ENCODE results near the gene PHLDB1.

Gene PHLDB1

GRCh38 chr11:118638726-118639125 is 31.3 kb downstream of the PHLDB1 start:
- in situ Hi-C loops (cut with HindIII; ENCODE audit: low sequenced_read_pairs) = no loop called here

GRCh38 chr11:118639899-118640298 is 32.5 kb downstream of the PHLDB1 start:
- in situ Hi-C loops (cut with HindIII; ENCODE audit: low sequenced_read_pairs) = no loop called here

- in situ Hi-C loops (cut with HindIII; ENCODE audit: low sequenced_read_pairs) = no loop called here
Observed at GRCh38 chr11:118640332-118641154, 33.1 kb downstream of the PHLDB1 start.

- in situ Hi-C loops (cut with HindIII; ENCODE audit: low sequenced_read_pairs) = no loop called here
Observed at GRCh38 chr11:118641397-118642019, 34.1 kb downstream of the PHLDB1 start.

GRCh38 chr11:118643142-118643994 is 36.0 kb downstream of the PHLDB1 start:
- in situ Hi-C loops (cut with HindIII; ENCODE audit: low sequenced_read_pairs) = no loop called here

GRCh38 chr11:118643995-118644345 is 36.6 kb downstream of the PHLDB1 start:
- in situ Hi-C loops (cut with HindIII; ENCODE audit: low sequenced_read_pairs) = no loop called here

- in situ Hi-C loops (cut with HindIII; ENCODE audit: low sequenced_read_pairs) = no loop called here
Observed at GRCh38 chr11:118644496-118644895, 37.1 kb downstream of the PHLDB1 start.

- in situ Hi-C loops (cut with HindIII; ENCODE audit: low sequenced_read_pairs) = no loop called here
Observed at GRCh38 chr11:118645066-118645715, 37.8 kb downstream of the PHLDB1 start.

GRCh38 chr11:118646393-118646792 is 39.0 kb downstream of the PHLDB1 start:
- in situ Hi-C loops (cut with HindIII; ENCODE audit: low sequenced_read_pairs) = no loop called here

GRCh38 chr11:118648291-118648690 is 40.9 kb downstream of the PHLDB1 start:
- in situ Hi-C loops (cut with HindIII; ENCODE audit: low sequenced_read_pairs) = no loop called here

- in situ Hi-C loops (cut with HindIII; ENCODE audit: low sequenced_read_pairs) = no loop called here
Observed at GRCh38 chr11:118649941-118650340, 42.5 kb downstream of the PHLDB1 start.

- in situ Hi-C loops (cut with HindIII; ENCODE audit: low sequenced_read_pairs) = no loop called here
Observed at GRCh38 chr11:118650366-118650765, 43.0 kb downstream of the PHLDB1 start.

- in situ Hi-C loops (cut with HindIII; ENCODE audit: low sequenced_read_pairs) = no loop called here
Observed at GRCh38 chr11:118651820-118652219, 44.4 kb downstream of the PHLDB1 start.

- in situ Hi-C loops (cut with HindIII; ENCODE audit: low sequenced_read_pairs) = no loop called here
Observed at GRCh38 chr11:118652681-118653181, 45.3 kb downstream of the PHLDB1 start.

GRCh38 chr11:118653684-118654390 is 46.4 kb downstream of the PHLDB1 start:
- in situ Hi-C loops (cut with HindIII; ENCODE audit: low sequenced_read_pairs) = no loop called here

GRCh38 chr11:118655486-118656190 is 48.2 kb downstream of the PHLDB1 start:
- in situ Hi-C loops (cut with HindIII; ENCODE audit: low sequenced_read_pairs) = no loop called here

- in situ Hi-C loops (cut with HindIII; ENCODE audit: low sequenced_read_pairs) = no loop called here
Observed at GRCh38 chr11:118656563-118657165, 49.2 kb downstream of the PHLDB1 start.

GRCh38 chr11:118657238-118657637 is 49.8 kb downstream of the PHLDB1 start:
- in situ Hi-C loops (cut with HindIII; ENCODE audit: low sequenced_read_pairs) = no loop called here

- in situ Hi-C loops (cut with HindIII; ENCODE audit: low sequenced_read_pairs) = no loop called here
Observed at GRCh38 chr11:118657709-118658428, 50.5 kb downstream of the PHLDB1 start.
